Measurements from ENCODE around the gene STAT5A. TPM values are rescaled to one million over a fixed set of nuclear protein-coding genes. Genes with fewer than 3 reads are reported as not detected.
"Not testable (repeated sequence)": the region's sequence is repeated elsewhere in the genome, so short reads cannot be mapped to it uniquely, and the experiment has no call there.

STAT5A gene
- total RNA-seq, 1 experiment from 2014 or later: 62.3 TPM

DNA sequence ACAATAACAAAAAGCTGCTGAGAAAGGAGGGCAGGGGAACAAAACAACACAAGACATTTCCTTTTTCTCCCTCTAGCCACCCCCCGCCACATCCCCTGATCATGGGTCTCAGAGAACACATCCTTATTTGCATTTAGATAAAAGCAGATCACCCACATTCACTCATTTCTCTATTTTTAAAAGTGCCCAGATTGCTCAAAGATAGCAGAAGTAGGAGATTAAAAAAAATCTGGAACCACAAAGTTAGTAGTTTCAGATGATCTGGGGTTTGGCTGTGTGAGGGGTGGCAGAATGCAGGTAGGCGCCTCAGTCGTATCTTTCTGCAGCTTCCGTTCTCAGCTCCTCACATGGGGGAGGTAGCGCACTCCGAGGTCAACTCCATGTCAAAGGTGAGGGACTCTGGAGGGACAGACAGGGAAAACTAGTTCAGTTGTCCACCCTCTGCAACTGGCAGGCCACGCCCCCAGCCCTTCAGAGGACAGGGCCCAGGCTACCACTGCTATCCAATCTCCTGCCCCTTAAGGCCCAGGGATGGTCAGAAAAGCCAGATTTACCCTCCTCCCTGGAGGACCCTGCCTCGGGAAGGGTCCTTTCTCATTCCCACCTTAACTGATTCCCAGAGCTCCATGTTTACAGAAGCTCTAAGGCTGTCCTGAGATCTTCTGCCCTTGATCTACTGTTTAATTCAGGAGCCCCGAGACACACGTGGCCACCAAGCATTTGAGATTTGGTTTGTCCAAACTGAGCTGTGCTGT is 27.3 kb downstream of the STAT5A start:
- H3K9me3 ChIP-seq (ENCODE audit: low read length): no peaks in the 10 kb centered on the region
- peak overlapping the region; percentile 76 for H3K9ac ChIP-seq (ENCODE audit: low read length)
- H3K4me3 ChIP-seq (ENCODE audit: low read length): peak overlapping the region; percentile 51
- DNase-seq: peak; percentile 90
- no peaks in the 10 kb centered on the region for H3K9me2 ChIP-seq (replicated peaks; ENCODE audit: insufficient read depth, low read length)
- peak overlapping the region; percentile 95 for H3K27ac ChIP-seq (ENCODE audit: low read length)
- H4K20me1 ChIP-seq (ENCODE audit: insufficient read depth, low read depth, low read length): no peaks in the 10 kb centered on the region
- no peaks in the 10 kb centered on the region for H3K79me2 ChIP-seq (ENCODE audit: low read length)
- peak overlapping the region; percentile 77 for H3K4me2 ChIP-seq (ENCODE audit: low read depth, low read length, poor library complexity, severe bottlenecking)
- peaks cover 3% of the 10 kb centered on the region; the same call in 1 of the 2 replicates for H3K36me3 ChIP-seq (ENCODE audit: insufficient read depth, low read length)
- H2AFZ ChIP-seq (ENCODE audit: low read length): 0 out of 2 replicates have a peak overlapping the region, but pooled peaks have one; percentile 68
- H3K27me3 ChIP-seq (ENCODE audit: low read length): no peaks in the 10 kb centered on the region
- peaks cover 95% of the 10 kb centered on the region for H3K4me1 ChIP-seq (ENCODE audit: low read length)

GRCh38 chr17:42316755-42317154 is 28.5 kb downstream of the STAT5A start:
- peak overlapping the region; percentile 77 for H3K4me2 ChIP-seq (ENCODE audit: low read depth, low read length, poor library complexity, severe bottlenecking)
- H3K27me3 ChIP-seq (ENCODE audit: low read length): no peaks in the 10 kb centered on the region
- peak overlapping the region; percentile 95 for H3K27ac ChIP-seq (ENCODE audit: low read length)
- H3K36me3 ChIP-seq (ENCODE audit: insufficient read depth, low read length): peaks cover 3% of the 10 kb centered on the region; the same call in 1 of the 2 replicates
- no peak overlapping the region for H2AFZ ChIP-seq (ENCODE audit: low read length)
- H3K79me2 ChIP-seq (ENCODE audit: low read length): no peaks in the 10 kb centered on the region
- no peaks in the 10 kb centered on the region for H3K9me2 ChIP-seq (replicated peaks; ENCODE audit: insufficient read depth, low read length)
- H3K4me1 ChIP-seq (ENCODE audit: low read length): peaks cover 94% of the 10 kb centered on the region
- DNase-seq: no peak
- peak overlapping the region; percentile 76 for H3K9ac ChIP-seq (ENCODE audit: low read length)
- H3K9me3 ChIP-seq (ENCODE audit: low read length): no peaks in the 10 kb centered on the region
- no peaks in the 10 kb centered on the region for H4K20me1 ChIP-seq (ENCODE audit: insufficient read depth, low read depth, low read length)
- H3K4me3 ChIP-seq (ENCODE audit: low read length): no peak overlapping the region

DNA sequence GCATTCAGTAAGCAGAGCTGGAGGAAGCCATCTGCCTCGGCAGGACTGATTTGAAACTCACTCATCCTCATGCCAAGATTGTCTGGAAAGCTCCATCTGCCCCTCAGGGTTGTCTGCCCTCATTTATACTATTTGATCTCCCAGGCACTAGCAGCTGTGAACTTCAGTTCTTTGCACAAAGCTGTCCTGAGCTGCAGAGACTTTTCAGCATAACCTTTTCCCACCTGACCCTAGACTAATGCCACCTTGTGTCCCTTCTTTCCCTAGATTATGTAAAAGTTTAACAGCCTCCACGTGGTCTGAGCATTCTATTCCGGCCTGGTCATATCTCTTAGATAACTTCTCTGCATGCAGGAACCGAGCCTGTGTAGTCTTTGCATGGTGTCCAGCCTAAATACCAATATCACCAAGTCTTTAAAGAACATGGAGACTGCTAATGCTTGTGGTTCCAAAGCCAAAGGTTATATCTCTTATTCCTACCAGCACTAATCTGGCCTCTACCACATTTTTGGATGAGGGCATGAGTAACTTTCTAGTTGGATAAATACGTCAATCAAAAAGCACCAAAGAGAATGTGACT is 29.1 kb downstream of the STAT5A start:
- H3K4me3 ChIP-seq (ENCODE audit: low read length): no peak overlapping the region
- H3K27ac ChIP-seq (ENCODE audit: low read length): peak overlapping the region; percentile 95
- H4K20me1 ChIP-seq (ENCODE audit: insufficient read depth, low read depth, low read length): no peaks in the 10 kb centered on the region
- peak overlapping the region; percentile 11 for H3K4me2 ChIP-seq (ENCODE audit: low read depth, low read length, poor library complexity, severe bottlenecking)
- H3K9ac ChIP-seq (ENCODE audit: low read length): peak overlapping the region; percentile 76
- H3K4me1 ChIP-seq (ENCODE audit: low read length): peaks cover 94% of the 10 kb centered on the region
- no peaks in the 10 kb centered on the region for H3K27me3 ChIP-seq (ENCODE audit: low read length)
- H3K9me3 ChIP-seq (ENCODE audit: low read length): no peaks in the 10 kb centered on the region
- H3K79me2 ChIP-seq (ENCODE audit: low read length): no peaks in the 10 kb centered on the region
- no peaks in the 10 kb centered on the region for H3K9me2 ChIP-seq (replicated peaks; ENCODE audit: insufficient read depth, low read length)
- peak overlapping the region; percentile 51; the same call in 1 of the 2 replicates for H2AFZ ChIP-seq (ENCODE audit: low read length)
- DNase-seq: no peak
- H3K36me3 ChIP-seq (ENCODE audit: insufficient read depth, low read length): peaks cover 3% of the 10 kb centered on the region; the same call in 1 of the 2 replicates

- Histone ChIP-seq H3K4me1 (ENCODE audit: low read length) (peaks cover 94% of the 10 kb centered on the region), H3K27ac (ENCODE audit: low read length) (peak overlapping the region; percentile 95; the same call in 1 of the 2 replicates)
- H3K27me3 ChIP-seq (ENCODE audit: low read length); H3K9me2 ChIP-seq (replicated peaks; ENCODE audit: insufficient read depth, low read length); H3K9me3 ChIP-seq (ENCODE audit: low read length); H3K4me2 ChIP-seq (ENCODE audit: low read depth, low read length, poor library complexity, severe bottlenecking); H3K36me3 ChIP-seq (ENCODE audit: insufficient read depth, low read length); DNase-seq; H3K4me3 ChIP-seq (ENCODE audit: low read length); H3K79me2 ChIP-seq (ENCODE audit: low read length); H4K20me1 ChIP-seq (ENCODE audit: insufficient read depth, low read depth, low read length); H2AFZ ChIP-seq (ENCODE audit: low read length); H3K9ac ChIP-seq (ENCODE audit: low read length): not testable (repeated sequence)
Measured at GRCh38 chr17:42317967-42318366, 29.7 kb downstream of the STAT5A start.

DNA sequence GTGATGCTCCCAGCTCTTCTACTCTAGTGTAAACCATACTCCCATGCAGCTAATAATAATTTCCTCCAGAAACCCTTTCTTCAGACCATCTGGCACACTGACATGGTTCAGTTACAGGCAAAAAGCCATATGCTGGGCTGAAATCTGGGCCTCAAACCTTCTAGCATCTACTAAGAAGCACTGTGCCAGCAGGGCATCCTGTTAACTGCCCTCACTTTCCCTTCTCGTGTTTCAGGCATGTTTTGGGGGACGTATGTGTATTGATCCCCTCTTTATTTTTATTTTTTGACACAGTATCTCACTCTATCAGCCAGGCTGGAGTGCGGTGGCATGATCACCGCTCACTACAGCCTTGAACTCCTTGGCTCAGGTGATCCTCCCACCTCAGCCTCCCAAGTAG is 33.3 kb downstream of the STAT5A start:
- no peaks in the 10 kb centered on the region for H4K20me1 ChIP-seq (ENCODE audit: insufficient read depth, low read depth, low read length)
- no peak for DNase-seq
- H2AFZ ChIP-seq (ENCODE audit: low read length): no peak overlapping the region
- H3K4me2 ChIP-seq (ENCODE audit: low read depth, low read length, poor library complexity, severe bottlenecking): peak overlapping the region; percentile 8
- peak overlapping the region; percentile 95 for H3K27ac ChIP-seq (ENCODE audit: low read length)
- H3K4me3 ChIP-seq (ENCODE audit: low read length): no peak overlapping the region
- peak overlapping the region; percentile 28; the same call in 1 of the 2 replicates for H3K9ac ChIP-seq (ENCODE audit: low read length)
- H3K9me3 ChIP-seq (ENCODE audit: low read length): no peaks in the 10 kb centered on the region
- no peaks in the 10 kb centered on the region for H3K9me2 ChIP-seq (replicated peaks; ENCODE audit: insufficient read depth, low read length)
- H3K27me3 ChIP-seq (ENCODE audit: low read length): no peaks in the 10 kb centered on the region
- H3K79me2 ChIP-seq (ENCODE audit: low read length): no peaks in the 10 kb centered on the region
- H3K36me3 ChIP-seq (ENCODE audit: insufficient read depth, low read length): no peaks in the 10 kb centered on the region
- H3K4me1 ChIP-seq (ENCODE audit: low read length): peaks cover 63% of the 10 kb centered on the region

DNA sequence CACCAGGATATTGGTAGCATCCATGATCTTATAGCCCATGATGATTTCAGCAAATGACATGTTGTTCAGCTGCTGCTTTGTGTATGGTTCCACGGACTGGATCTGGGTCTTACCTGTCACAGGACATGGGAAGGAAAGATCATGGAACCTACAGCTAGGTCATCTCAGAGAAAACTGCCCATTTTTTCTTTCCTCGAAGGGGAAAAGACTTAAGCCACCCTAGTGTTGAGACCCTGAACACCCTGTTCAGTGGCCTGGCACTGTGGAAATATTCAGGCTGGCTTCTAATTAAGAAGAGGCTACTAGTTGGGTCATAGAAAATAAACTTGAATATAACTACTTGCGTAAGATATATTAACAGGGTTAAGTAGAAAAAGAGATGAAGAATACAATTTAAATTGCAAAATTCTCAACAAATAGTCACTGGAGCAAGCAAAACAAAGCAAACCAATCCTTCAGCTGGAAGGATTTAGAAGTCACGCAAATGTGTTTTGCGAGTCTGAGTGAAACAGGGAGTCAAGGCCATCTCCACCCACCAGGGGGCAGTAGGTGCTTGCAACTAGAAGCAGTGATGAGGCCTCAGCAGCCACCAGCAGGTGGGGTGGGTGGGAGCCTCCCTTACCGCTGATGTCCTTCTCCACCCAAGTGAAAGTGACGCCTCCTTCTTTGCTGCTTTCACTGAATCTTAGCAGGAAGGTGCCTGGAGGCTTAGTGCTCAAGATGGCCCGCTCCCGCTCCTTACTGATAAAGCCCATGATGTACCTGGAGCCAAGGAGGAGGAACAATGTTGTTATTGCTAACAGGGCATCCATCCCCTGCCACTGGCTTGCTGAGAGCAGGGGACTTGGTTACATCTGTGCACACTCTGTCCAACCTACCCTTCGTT is 34.3 kb downstream of the STAT5A start:
- no peaks in the 10 kb centered on the region for H4K20me1 ChIP-seq (ENCODE audit: insufficient read depth, low read depth, low read length)
- peaks cover 53% of the 10 kb centered on the region for H3K4me1 ChIP-seq (ENCODE audit: low read length)
- H3K4me3 ChIP-seq (ENCODE audit: low read length): no peak overlapping the region
- no peaks in the 10 kb centered on the region for H3K79me2 ChIP-seq (ENCODE audit: low read length)
- peak; percentile 97 for DNase-seq
- no peaks in the 10 kb centered on the region for H3K9me2 ChIP-seq (replicated peaks; ENCODE audit: insufficient read depth, low read length)
- H3K36me3 ChIP-seq (ENCODE audit: insufficient read depth, low read length): no peaks in the 10 kb centered on the region
- H2AFZ ChIP-seq (ENCODE audit: low read length): peak overlapping the region; percentile 9; the same call in 1 of the 2 replicates
- H3K27me3 ChIP-seq (ENCODE audit: low read length): no peaks in the 10 kb centered on the region
- peak overlapping the region; percentile 24 for H3K4me2 ChIP-seq (ENCODE audit: low read depth, low read length, poor library complexity, severe bottlenecking)
- H3K27ac ChIP-seq (ENCODE audit: low read length): peak overlapping the region; percentile 95
- peak overlapping the region; percentile 10; the same call in 1 of the 2 replicates for H3K9ac ChIP-seq (ENCODE audit: low read length)
- H3K9me3 ChIP-seq (ENCODE audit: low read length): no peaks in the 10 kb centered on the region

GRCh38 chr17:42323268-42323773 is 35.0 kb downstream of the STAT5A start:
- peak overlapping the region; percentile 10; the same call in 1 of the 2 replicates for H3K9ac ChIP-seq (ENCODE audit: low read length)
- H3K27me3 ChIP-seq (ENCODE audit: low read length): no peaks in the 10 kb centered on the region
- no peaks in the 10 kb centered on the region for H4K20me1 ChIP-seq (ENCODE audit: insufficient read depth, low read depth, low read length)
- H3K79me2 ChIP-seq (ENCODE audit: low read length): no peaks in the 10 kb centered on the region
- H3K4me2 ChIP-seq (ENCODE audit: low read depth, low read length, poor library complexity, severe bottlenecking): peak overlapping the region; percentile 24
- H3K9me3 ChIP-seq (ENCODE audit: low read length): no peaks in the 10 kb centered on the region
- H3K4me1 ChIP-seq (ENCODE audit: low read length): peaks cover 48% of the 10 kb centered on the region
- peak overlapping the region; percentile 9; the same call in 1 of the 2 replicates for H2AFZ ChIP-seq (ENCODE audit: low read length)
- no peak overlapping the region for H3K4me3 ChIP-seq (ENCODE audit: low read length)
- H3K27ac ChIP-seq (ENCODE audit: low read length): no peak overlapping the region
- H3K9me2 ChIP-seq (replicated peaks; ENCODE audit: insufficient read depth, low read length): no peaks in the 10 kb centered on the region
- H3K36me3 ChIP-seq (ENCODE audit: insufficient read depth, low read length): no peaks in the 10 kb centered on the region
- peak; percentile 37 for DNase-seq

Measured in Karpas-422 (cell line).